CD4-positive, alpha-beta T cell treated with Interleukin-15 for 4 hours (primary cell): ENCODE measurements around the gene KCNIP1.
"Not testable (repeated sequence)": the region's sequence is repeated elsewhere in the genome, so short reads cannot be mapped to it uniquely, and the experiment has no call there.

Source experiments
- DNase-seq: peaks from one replicate; pipeline ENCODE4 v3.0.0-alpha.2; 2020; ENCODE audit warnings: low spot score

Gene KCNIP1

DNA sequence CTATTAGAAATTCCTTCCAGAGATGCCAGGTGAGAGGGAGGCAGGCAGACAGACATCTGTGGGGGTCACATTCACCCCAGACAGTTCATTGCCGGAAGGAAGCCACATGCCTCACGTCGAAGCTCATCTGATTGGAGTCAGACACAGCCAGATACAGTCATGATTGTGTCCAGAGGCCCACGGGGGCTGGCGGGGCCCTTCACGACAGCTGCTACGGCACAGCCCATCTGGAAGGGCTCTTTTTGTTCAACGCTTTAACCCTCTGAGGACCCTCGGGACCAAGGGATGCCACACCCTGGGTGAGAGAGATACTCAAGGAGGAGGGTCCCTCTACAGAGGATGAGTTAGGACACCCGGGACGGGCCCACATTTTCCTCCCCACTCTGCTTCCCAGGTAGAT is 247.8 kb downstream of the KCNIP1 start:
- no peak for DNase-seq

DNA sequence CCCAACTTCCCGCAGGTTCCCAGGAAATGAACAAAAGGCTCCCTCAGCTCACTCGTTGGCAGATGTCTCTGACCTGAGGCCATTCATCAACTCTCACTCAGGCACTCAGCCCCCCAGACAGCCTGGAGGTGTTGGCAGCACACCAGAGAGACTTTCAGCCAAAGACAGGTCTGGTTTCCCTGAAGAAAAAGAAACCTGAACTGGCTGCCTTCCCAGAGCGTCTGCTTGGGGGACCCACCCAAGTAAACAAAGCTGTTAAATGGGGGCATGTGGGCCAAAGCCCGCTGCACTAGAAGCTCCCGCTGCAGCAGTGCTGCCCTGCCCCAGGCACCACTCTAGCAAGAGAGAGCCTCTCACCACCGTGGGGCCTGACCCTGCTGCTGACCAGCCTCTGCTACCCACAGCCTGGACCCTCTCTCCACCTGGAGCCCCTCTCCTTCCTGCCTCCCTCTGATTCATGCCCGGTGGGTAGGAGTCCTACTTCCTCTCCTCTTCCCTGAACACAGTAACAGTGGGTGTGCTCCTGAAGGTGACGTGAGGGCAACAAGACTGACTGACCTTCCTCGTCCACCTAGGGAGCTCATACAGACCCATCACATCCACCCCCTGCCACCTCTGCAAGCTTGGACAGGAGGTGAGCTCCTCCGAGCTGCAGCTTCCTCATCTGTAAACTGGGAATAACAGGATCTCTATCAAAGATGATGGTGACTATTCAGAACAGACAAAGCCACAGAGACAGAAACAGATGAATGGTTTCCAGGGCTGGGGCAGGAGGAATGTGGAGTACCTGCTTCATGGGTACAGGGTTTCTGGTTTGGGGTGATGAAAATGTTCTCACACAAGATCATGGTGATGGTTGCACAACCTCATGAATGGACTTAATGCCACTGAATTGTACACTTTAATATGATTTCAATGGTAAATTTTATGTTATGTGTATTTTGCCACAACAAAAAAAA is 248.7 kb downstream of the KCNIP1 start:
- no peak for DNase-seq

DNA sequence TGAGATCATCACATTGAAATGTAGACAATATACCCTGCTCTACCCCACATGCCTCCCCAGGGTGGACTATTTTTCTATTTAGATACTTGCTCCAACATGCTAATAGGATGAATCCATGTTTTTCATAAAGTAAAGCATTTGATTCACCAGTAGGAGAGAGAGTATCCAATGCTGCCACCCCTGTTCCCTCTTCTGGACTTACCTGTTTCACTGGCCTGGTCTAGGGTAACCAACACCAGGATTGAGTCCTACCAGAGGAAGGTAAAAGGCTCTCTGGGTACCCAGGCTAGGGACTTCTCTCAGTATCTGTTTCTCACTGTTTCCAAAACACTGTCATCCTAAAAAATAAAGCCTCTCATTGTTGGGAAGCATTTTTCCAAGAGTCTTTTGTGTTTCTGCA is 249.5 kb downstream of the KCNIP1 start:
- DNase-seq: no peak

DNA sequence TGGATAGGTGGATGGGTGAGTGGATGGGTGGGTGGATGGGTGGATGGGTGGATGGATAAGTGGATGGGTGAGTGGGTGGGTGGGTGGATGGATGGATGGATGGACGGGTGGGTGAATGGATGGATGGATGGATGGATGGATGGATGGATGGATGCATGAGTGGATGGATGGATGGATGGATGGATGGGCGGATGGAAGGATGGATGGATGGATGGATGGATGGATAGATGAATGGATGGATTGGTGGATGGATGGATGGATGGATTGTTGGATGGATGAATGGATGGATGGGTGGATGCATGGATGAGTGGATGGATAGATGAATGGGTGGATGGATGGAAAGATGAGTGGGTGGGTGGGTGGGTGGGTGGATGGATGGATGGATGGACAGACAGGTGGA is 250.7 kb downstream of the KCNIP1 start:
- not testable (repeated sequence) for DNase-seq

DNA sequence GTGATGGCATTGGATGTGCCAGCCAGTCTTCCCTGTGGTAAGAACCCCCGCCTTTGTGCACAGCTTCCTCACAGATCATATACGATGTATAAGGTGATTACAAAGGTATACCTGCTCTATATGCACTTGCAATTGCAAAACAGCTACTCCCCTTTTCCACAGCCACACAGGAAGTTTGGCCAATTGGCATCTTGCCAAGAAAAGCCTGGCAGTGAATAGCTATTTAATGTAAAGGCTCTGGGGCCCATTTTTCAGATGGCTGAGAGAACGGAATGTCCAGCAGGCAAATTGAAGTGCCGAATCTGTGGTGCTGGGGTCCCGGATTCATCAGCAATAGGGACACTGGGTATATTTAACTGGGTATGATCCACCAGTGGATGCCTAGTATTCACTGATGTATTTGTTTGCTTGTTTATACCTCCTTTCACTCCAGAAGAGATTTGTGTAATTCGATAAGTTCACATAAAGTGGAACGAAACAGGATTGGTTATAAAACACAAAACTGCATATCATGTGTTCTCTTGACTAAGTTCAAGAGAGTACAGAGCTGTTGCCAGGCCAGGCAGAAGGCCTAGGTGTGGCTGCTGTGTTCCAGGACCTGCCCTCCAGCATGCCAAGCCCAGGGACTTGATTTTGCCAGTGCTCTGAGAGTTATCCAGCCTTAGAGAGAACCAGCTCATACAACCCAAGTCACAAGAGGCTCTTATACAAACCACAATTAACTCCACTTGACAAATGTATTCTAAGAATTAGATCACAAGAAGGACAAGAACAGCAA is 252.0 kb downstream of the KCNIP1 start:
- DNase-seq: no peak

DNA sequence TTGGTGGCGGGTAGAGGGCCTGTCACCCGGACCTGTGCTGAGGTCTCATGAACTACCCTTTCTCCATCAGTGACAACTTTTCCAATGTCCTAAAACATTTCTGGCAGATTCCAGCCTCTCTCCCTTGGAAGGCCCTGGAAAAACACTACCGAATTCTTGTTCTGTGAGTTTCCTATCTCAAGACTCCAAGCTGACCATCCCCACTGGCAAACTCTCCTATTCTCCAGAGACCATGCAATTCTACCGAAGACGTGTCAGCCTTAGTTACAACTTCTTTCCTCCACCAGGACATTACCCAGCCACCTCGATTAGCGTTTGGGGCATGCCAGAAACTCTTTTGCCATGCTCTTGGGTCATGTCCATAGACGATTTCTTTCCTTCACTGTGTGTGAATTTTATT is 252.9 kb downstream of the KCNIP1 start:
- DNase-seq: no peak

DNA sequence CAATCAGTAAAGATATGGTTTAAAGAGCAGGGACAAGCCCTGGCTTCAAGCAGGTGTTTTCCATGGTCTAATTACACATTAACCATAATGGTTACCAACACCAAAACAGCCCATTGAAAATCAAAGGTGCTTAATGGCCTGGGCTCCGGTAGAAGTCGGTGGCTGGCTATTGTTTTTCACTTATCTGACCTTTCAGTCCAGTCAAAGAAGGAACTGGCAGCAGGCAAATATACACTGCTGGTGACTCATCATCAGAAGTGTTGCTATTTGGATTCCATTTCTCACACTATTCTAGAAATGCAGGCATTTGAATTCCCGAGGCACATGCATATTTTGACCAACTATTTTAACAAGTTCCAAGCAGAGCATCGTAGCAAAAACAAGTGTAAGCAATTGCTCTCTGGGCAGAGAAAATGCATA is 253.4 kb downstream of the KCNIP1 start:
- DNase-seq: no peak

DNA sequence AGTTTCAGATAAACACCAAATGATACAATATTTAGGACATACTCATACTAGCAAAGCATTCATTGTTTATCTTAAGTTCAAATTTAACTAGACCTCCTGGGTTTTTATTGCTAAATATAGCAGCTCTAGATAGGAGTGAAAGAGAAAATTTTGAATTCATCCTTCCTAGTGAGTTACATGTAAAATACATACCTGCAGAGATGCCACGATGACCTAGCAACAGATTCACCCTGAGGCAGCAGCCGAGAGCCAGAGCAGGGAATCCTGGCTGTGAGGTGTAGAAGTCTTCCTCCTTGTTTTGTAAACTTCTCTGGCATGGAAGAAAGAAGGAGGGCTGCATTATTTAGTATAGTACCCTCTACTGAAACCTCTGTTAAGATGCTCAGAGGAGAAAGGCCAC is 253.8 kb downstream of the KCNIP1 start:
- no peak for DNase-seq

DNA sequence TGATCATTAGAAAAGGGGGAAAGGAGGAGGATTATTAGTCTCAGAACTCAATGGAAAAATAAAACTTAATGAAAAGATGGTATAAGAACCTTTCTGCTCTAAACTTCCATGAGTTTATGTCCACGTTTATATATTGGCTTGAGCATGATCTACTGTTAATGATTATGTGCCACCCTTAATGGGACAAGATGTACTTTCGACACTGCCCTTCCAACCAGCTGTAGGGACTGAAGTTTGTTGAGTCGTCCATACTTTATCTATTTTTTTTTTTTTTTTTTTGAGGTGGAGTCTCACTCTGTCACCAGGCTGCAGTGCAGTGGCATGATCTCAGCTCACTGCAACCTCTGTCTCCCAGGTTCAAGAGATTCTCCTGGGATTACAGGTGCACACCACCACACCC is 254.7 kb downstream of the KCNIP1 start:
- no peak for DNase-seq

DNA sequence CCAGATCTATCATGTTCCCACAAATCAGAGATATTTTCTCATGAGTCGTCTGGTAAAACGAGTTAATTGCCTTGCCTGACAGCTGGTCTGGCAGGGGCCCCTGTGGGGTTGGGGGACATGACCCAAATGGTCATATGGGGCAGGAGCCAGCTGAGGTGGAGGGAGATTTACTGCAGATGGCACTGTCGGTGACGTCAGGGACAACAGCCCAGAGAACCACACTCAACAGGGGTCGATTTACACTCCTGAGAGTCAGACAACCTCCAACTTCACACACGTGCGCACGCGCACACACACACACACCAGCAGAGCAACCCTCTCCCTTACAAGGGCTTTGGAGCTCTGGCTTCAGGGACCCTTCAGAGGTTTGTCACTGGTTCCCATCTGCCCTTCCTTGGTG is 256.3 kb downstream of the KCNIP1 start:
- no peak for DNase-seq

DNA sequence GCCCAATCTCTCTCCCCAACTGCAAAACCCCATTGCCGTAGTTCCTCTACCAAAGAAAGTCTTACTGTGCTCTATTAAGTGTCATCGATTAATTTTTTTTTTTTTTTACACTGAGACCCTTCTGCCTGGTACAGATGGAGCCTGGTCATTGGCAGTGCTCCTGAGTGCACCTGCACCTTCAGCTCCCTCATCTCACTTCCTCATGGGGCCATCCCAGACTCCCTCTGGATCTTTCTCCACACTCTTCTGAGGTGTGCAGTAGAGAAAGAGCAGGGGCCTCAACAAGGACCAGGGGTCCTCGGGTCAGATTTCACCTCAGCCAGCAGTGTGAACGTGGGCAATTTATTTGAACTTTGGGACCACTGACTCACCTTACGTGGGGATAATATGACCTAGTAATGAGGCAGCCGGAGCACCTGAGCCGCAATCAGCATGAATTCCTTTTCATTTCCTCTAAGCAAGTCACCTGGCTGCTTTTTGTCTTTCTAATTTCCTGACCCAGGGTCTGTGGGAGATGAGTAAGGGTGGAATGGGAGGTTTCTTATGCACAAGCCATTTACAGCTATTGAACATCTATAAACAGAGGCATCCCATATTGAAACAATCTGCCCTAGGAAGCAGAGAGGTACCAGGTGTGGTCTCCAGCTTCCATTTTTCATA is 257.4 kb downstream of the KCNIP1 start:
- DNase-seq: no peak

DNA sequence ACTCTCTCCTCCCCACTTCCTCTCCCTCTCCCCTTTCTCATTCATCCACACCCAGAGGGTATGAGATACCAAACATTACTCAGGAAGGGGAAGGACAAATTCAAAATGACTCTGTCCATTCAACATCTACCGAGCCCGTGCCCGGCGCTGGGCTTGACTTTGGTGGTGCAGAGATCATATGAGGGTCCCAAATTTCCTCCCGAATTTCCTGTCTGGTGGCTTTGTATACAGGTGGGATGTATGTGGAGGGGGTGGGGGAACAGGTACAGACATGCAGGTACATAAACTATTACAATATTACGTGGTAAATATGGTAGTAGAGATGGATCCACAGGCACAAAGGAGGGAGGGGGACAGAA is 257.9 kb downstream of the KCNIP1 start:
- no peak for DNase-seq

DNA sequence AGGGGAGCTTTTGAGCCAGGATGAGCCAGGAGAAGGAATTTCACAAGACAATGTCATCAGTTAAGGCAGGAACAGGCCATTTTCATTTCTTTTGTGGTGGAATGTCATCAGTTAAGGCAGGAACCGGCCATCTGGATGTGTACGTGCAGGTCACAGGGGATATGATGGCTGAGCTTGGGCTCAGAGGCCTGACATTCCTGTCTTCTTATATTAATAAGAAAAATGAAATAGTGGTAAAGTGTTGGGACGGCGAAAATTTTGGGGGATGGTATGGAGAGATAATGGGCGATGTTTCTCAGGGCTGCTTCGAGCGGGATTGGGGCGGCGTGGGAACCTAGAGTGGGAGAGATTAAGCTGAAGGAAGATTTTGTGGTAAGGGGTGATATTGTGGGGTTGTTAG is 258.5 kb downstream of the KCNIP1 start:
- DNase-seq: not testable (repeated sequence)

DNA sequence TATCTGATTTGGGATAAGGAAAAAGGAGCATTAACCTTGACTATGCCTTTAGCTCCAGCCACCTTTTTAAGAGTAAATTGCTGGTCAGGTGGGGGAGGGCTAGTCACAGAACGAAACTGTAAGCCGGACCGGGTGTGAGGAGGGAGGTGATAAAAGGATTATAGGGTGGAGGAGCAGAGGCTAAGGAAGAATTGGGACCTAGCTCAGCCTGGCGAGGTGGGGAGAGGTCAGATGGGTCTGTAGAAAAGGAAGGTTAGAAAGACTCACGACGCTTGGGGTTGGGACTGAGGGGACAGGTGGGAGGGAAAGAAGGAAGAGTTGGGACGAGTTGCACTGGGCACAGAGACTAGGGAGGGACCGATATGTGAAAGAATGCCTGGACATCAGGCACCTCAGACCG is 262.0 kb downstream of the KCNIP1 start:
- DNase-seq: not testable (repeated sequence)

DNA sequence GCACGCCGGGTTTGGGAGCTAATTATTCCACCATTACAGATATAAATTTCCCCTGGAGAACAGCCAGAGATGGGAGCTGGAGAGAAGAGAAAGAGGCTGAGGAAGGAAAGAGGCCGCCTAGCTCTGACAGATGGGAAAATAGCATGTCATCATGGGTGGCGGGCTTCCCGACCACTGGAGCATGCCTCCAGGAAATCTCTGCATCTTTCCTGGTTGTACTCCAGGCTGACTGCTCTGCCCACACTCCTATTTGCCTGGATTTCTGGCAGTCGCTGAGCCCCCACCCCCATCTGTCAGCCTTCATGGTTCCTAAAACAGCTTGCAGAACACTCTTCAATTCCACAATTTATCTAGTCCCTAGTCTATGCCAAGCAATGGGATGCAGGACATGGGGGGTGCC is 265.4 kb downstream of the KCNIP1 start:
- no peak for DNase-seq

DNA sequence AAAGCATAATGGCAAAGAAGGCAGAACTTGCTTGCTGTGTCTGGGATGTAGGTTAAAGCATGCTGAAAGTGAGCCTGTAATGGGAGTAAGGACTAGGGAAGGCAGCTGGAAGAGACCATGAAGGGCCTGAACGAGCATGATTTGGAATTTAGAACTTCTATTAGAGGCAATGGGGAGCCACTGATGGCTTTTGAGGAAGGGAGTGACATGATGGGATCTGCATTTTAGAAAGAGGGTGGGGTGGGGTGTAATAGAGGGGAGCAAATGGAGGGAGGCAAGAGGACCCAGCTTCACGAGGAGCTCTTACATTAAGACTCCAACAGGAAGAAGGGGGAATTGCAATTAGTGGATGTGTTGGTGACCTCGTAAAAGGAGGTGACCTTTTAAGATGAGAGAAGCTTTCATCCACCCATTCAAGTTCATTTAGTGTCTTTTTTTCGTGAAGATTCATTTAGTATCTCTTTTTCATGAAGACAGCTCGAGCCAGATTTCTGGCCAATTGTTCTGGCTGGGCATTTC is 266.1 kb downstream of the KCNIP1 start:
- DNase-seq: no peak

DNA sequence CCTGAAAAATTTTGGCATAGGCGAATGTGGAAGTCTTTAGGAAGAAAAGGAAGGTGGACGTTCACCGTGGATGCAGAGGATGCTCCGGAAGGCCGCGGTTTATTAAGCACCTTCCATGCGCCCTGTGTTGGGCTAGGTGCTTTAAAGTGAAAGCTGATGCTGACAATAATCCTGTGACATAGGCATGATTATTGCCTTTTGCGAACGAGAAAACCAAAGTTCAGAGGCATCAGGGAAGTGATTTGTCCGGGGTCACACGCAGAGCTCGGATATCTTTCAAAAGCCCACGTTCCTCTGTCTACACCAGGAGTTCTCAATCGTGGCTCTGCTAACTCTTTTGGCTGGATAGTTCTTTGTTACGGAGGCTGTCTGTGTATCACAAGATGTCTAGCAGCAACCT is 267.7 kb downstream of the KCNIP1 start:
- DNase-seq: no peak

DNA sequence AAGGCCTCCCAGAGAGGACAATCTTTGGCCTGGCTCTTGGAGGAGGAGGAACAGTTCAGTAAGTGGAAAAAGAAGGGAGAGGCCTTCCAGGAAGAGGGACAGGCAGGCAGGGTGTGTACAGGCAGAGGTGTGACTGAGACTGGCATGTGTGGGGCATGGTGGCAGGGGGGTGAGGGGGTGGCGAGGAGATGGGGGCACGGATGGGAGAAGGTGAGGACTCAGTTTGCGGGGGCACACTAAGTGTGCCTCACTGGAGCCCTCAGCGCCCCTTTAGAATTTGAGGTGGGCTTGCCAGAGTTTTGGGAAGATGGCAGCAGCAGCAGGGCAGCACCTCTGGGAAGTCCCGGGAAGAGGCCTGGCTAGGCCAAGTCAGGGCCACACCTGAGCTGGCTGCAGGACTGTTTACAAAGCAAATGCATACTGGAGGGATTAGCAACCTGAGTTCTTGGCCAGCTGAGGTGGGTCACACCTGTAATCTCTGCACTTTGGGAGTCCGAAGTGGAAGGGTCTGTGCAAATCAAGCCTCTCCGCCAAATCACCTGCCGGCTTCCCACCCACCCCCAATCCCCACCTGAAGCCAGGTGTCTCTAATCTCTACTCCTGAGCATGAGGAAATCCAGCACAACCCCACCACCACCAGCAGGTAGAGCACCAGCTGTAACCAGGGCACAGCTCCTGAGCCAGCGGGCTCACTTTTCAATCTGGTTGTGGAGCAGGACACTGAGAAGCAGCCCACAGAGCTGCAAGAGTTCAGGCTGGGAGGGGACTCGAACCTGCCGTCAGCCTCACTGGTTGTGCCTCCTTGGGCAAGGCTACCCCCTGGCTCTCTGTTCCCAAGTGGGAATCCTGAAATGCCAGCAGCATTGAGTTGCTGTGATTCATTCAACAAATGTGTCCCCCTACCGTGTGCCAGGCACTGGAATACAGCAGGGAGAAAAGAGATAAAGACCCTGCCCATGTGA is 269.5 kb downstream of the KCNIP1 start:
- DNase-seq: no peak

DNA sequence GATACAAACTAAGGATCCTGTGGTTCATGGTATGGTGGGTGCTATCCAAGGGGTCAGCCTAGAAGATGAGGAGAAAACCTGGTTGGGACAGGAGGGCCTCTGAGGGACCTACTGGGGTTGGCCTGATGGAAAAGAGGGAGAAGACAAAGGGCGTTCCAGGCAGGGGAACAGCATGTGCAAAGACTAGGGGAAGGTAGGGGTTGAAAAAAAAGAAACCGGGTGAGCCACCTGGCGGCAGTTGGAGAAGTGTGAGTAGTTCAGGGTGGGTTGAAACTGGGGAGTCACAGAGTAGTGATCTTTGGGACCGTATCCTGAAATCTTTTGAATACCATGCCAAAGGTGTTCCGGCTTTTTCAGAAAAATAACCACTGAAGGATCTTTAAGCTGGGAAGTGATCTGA is 271.0 kb downstream of the KCNIP1 start:
- DNase-seq: no peak

DNA sequence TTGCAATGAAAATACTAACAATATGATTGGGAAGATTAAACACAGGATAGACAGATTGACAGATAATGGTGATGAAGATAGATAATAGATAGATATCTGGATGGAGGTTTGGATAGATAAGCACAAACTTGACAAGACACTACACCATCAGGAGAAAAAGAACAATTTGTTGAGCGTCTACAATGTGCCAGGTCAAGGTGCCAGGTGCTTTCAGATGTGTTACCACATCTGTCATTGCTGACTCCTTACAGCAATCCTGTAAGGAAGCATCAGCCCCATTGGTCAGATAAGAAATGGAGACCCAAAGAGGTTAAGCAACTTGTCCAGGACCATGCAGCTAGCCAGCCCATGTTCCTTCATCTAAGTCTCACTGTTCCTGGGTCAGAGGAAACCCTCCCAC is 278.1 kb downstream of the KCNIP1 start:
- no peak for DNase-seq

DNA sequence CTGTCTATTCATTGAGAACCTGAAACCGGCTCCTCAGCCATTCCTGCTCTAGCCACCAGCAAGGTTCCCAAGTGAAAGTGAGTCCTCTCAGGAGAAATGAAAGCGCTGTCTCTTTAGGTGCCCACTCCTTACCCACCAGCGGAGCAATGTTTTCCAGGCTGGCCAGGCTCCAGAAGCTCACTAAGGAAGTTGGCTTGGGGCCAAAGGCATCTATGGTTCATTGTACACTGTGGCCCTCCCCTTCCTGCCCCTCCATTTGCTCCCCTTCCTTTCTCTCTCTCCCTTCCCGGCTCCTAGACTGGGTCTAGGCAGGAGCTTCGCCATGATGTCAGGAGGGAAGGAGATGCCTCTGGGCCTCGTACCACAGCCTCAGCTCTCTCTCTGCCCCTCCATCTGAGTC is 278.6 kb downstream of the KCNIP1 start:
- DNase-seq: no peak
